ENCODE data around the gene TIMM21.

TIMM21 gene

GRCh38 chr18:74152857-74153256 lies 4.5 kb downstream of the TIMM21 start:
- Histone ChIP-seq H3K27ac (replicated peaks) (no peak overlapping the region), H3K4me3 (replicated peaks; ENCODE audit: insufficient read depth, low read length) (no peak overlapping the region), H3K27me3 (ENCODE audit: insufficient read depth, poor library complexity, severe bottlenecking) (no peaks in the 10 kb centered on the region)
- peak in 1 of 2 experiments; percentile 24 for DNase-seq (ENCODE audit: low read depth in 1 of 2, low spot score in 1 of 2)
- TF ChIP-seq CTCF (IDR thresholded peaks at IDR 0.05; ENCODE audit: insufficient read depth, low read length): peak; percentile 73
- TF ChIP-seq SPI1 (IDR thresholded peaks at IDR 0.05; ENCODE audit: borderline replicate concordance, low read depth): no peak

GRCh38 chr18:74153377-74153776 lies 5.1 kb downstream of the TIMM21 start:
- no peak overlapping the region for H3K27ac ChIP-seq (replicated peaks)
- TF ChIP-seq SPI1 (IDR thresholded peaks at IDR 0.05; ENCODE audit: borderline replicate concordance, low read depth) (no peak), POLR2AphosphoS5 (IDR thresholded peaks at IDR 0.05; ENCODE audit: low read depth) (no peak), CTCF (IDR thresholded peaks at IDR 0.05; ENCODE audit: insufficient read depth, low read length) (no peak), REST (IDR thresholded peaks at IDR 0.05; ENCODE audit: insufficient replicate concordance, low read depth) (no peak), GABPA (IDR thresholded peaks at IDR 0.05; ENCODE audit: low read depth) (no peak)
- no peak overlapping the region for H3K4me3 ChIP-seq (replicated peaks; ENCODE audit: insufficient read depth, low read length)
- DNase-seq (ENCODE audit: low read depth in 1 of 2, low spot score in 1 of 2): no peak
- no peaks in the 10 kb centered on the region for H3K27me3 ChIP-seq (ENCODE audit: insufficient read depth, poor library complexity, severe bottlenecking)

DNA sequence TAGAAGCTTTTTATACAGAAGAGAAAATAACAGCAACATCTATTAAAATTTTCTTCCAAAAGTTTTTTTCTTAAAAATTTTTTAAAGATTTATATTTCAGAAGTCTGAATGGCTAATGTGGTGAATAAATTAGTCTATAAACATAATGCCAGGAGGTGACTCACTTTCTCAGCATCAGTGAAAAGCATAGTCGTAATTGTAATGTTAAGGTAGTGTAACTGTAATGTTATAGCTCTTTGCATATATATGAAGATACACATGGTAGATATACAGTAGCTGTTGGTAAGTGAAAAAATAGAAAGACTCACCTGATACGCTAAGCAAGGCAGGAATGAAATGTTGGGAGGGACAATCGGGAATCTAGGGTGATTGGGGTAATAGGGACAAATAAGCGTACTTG lies 5.5 kb downstream of the TIMM21 start:
- no peaks in the 10 kb centered on the region for H3K27me3 ChIP-seq (ENCODE audit: insufficient read depth, poor library complexity, severe bottlenecking)
- H3K27ac ChIP-seq (replicated peaks): no peak overlapping the region
- no peak for TF ChIP-seq REST (IDR thresholded peaks at IDR 0.05; ENCODE audit: insufficient replicate concordance, low read depth)
- no peak for TF ChIP-seq SPI1 (IDR thresholded peaks at IDR 0.05; ENCODE audit: borderline replicate concordance, low read depth)
- TF ChIP-seq POLR2AphosphoS5 (IDR thresholded peaks at IDR 0.05; ENCODE audit: low read depth): no peak
- no peak for TF ChIP-seq GABPA (IDR thresholded peaks at IDR 0.05; ENCODE audit: low read depth)
- no peak for TF ChIP-seq CTCF (IDR thresholded peaks at IDR 0.05; ENCODE audit: insufficient read depth, low read length)
- no peak for DNase-seq (ENCODE audit: low read depth in 1 of 2, low spot score in 1 of 2)
- no peak overlapping the region for H3K4me3 ChIP-seq (replicated peaks; ENCODE audit: insufficient read depth, low read length)

DNA sequence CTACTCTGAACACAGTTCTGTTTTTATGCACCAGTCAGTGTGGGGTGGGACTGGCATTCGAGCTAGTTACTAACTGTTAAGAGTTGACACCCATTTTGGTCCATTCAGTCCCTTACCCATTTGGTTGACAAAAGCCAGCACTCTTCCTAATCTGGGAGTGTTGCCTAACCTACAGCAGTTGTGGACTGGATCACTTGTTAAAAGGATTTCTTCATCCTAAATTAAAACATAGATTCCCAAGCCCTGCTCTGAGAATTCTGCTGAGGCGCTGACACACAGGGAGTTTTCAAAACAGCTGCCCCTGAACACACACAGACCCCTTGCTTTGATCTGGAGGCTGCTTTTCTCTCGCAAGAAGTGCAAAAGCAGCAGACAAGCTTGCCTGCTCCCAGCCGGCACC lies 6.4 kb downstream of the TIMM21 start:
- Histone ChIP-seq H3K4me3 (replicated peaks; ENCODE audit: insufficient read depth, low read length) (no peak overlapping the region), H3K27ac (replicated peaks) (no peak overlapping the region), H3K27me3 (ENCODE audit: insufficient read depth, poor library complexity, severe bottlenecking) (no peaks in the 10 kb centered on the region)
- TF ChIP-seq POLR2AphosphoS5 (IDR thresholded peaks at IDR 0.05; ENCODE audit: low read depth): no peak
- TF ChIP-seq CTCF (IDR thresholded peaks at IDR 0.05; ENCODE audit: insufficient read depth, low read length): no peak
- no peak for TF ChIP-seq GABPA (IDR thresholded peaks at IDR 0.05; ENCODE audit: low read depth)
- no peak for TF ChIP-seq REST (IDR thresholded peaks at IDR 0.05; ENCODE audit: insufficient replicate concordance, low read depth)
- TF ChIP-seq SPI1 (IDR thresholded peaks at IDR 0.05; ENCODE audit: borderline replicate concordance, low read depth): no peak
- DNase-seq (ENCODE audit: low read depth in 1 of 2, low spot score in 1 of 2): no peak

All from HL-60 (cell line).